ENCODE results near the gene MEPCE.

DNA sequence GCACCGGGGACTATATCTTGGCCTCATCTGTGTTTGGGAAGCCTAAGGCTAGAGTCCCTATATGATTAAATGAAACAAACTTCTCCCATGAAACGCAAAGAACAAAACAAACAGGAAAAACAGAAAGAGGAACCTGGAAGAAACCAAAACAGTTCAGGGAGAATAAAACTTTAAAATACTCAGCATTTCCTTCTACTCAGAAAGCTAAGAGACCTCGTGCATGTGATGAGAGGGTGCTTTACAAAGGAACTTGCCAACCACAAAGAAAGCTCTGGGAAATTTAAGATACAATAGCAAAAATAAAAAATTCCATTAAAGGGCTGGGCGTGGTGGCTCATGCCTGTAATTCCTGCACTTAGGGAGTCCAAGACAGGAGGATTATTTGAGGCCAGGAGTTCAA lies 49.4 kb upstream of the MEPCE start:
- TF ChIP-seq, protein P1, sequence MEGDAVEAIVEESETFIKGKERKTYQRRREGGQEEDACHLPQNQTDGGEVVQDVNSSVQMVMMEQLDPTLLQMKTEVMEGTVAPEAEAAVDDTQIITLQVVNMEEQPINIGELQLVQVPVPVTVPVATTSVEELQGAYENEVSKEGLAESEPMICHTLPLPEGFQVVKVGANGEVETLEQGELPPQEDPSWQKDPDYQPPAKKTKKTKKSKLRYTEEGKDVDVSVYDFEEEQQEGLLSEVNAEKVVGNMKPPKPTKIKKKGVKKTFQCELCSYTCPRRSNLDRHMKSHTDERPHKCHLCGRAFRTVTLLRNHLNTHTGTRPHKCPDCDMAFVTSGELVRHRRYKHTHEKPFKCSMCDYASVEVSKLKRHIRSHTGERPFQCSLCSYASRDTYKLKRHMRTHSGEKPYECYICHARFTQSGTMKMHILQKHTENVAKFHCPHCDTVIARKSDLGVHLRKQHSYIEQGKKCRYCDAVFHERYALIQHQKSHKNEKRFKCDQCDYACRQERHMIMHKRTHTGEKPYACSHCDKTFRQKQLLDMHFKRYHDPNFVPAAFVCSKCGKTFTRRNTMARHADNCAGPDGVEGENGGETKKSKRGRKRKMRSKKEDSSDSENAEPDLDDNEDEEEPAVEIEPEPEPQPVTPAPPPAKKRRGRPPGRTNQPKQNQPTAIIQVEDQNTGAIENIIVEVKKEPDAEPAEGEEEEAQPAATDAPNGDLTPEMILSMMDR (conservative IDR thresholded peaks at IDR 0.05 in 1 of 2, IDR thresholded peaks at IDR 0.05 in 1 of 2; ENCODE audit: low read depth in 1 of 2, low read length in 2 of 2) = no peak
- TF ChIP-seq EZH2 (IDR thresholded peaks at IDR 0.05; ENCODE audit: low read length, missing control alignments) = no peak

Data from fibroblast of lung (primary cell).